GM13977 (cell line): ENCODE measurements around the gene INPP4A.

Experiments
- DNase-seq: peaks from one replicate; pipeline ENCODE4 v3.0.0; 2012; ENCODE audit warnings: low spot score
- in situ Hi-C: fragments of 300-500 bp; cut with MboI; formaldehyde crosslinking; loops from one replicate; pipeline ENCODE4 v1.12.0; 2022; ENCODE audit warnings: low sequenced_read_pairs, low pct_unique_long_range_greater_than_20kb, mixed read lengths, inconsistent platforms; ENCODE audit not compliant: unreplicated experiment
- TF ChIP-seq, protein P1 (sequence below): IDR thresholded peaks from 2 replicates; pipeline ENCODE4 v1.5.1; 2012; ENCODE audit warnings: mild to moderate bottlenecking, control low read depth; ENCODE audit not compliant: insufficient read depth; ENCODE audit errors: extremely low read depth, missing control alignments

The INPP4A gene

DNA sequence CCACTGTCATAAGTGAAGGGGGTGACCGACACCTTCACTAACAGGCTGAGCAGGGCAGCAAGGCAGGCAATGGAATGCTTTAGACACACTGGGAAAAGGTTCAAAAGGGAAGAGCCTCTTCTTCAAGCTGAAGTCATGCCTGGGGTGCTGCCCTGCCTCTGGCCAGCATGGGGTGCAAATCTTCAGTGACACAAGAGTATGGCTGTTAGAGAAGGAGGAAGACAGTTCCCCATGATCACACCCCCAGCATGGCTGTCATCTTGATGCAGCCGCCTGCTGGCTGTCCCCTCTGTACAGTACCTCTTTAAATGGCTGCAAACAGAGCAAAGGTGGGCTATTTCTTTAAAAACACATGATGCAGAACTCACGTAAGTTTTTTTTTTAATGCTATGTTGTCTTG, 71.9 kb downstream of the INPP4A start:
- DNase-seq: no peak
- TF ChIP-seq, protein P1, sequence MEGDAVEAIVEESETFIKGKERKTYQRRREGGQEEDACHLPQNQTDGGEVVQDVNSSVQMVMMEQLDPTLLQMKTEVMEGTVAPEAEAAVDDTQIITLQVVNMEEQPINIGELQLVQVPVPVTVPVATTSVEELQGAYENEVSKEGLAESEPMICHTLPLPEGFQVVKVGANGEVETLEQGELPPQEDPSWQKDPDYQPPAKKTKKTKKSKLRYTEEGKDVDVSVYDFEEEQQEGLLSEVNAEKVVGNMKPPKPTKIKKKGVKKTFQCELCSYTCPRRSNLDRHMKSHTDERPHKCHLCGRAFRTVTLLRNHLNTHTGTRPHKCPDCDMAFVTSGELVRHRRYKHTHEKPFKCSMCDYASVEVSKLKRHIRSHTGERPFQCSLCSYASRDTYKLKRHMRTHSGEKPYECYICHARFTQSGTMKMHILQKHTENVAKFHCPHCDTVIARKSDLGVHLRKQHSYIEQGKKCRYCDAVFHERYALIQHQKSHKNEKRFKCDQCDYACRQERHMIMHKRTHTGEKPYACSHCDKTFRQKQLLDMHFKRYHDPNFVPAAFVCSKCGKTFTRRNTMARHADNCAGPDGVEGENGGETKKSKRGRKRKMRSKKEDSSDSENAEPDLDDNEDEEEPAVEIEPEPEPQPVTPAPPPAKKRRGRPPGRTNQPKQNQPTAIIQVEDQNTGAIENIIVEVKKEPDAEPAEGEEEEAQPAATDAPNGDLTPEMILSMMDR: no peak
- in situ Hi-C loops: loop anchor here (10.0 kb wide), 1 partner anchor 102 kb away; no protein-coding TSS in a partner anchor

DNA sequence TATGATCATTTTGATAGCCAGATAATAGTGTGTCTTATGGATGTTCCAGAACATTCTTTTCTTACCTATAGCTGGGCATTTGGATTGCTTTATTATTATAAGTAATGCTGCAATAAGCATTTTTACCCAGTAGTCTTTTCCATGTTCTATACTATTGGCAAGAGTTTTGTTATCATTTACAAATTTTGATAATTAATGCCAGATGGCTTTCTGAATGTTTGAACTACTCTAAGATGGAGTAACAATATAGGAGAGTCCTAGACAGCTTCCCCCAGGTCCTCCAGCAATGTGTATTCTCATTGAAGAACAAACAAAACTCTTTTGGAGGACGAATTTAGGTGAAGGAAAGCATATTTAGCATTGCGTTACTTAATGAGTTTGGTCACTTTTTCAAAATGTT, 73.0 kb downstream of the INPP4A start:
- in situ Hi-C loops: loop anchor here (10.0 kb wide), 1 partner anchor 103 kb away; no protein-coding TSS in a partner anchor
- DNase-seq: no peak
- TF ChIP-seq, protein P1: no peak

DNA sequence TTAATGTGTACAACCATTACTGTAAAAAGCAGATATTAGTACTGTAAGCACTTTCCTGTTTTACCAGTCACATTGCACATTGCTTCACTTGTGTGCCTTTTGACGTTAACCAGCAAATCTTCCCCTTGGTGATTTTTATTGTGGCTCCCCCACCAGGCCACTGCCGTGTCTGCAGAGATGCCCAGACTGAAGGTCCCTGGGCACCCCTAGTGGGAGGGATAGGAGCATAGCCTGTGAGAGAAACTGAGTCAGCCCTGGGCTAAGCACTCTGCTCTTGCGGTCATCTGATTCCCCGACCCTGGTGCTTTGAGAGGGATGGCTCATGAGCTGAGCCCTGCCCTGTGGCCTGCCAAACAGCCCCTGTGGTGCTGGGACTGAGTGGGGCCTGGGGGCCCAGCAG, 73.4 kb downstream of the INPP4A start:
- peak; percentile 61 for DNase-seq
- in situ Hi-C loops: loop anchor here (10.0 kb wide), 1 partner anchor 103 kb away; no protein-coding TSS in a partner anchor
- TF ChIP-seq, protein P1: peak; percentile 65

DNA sequence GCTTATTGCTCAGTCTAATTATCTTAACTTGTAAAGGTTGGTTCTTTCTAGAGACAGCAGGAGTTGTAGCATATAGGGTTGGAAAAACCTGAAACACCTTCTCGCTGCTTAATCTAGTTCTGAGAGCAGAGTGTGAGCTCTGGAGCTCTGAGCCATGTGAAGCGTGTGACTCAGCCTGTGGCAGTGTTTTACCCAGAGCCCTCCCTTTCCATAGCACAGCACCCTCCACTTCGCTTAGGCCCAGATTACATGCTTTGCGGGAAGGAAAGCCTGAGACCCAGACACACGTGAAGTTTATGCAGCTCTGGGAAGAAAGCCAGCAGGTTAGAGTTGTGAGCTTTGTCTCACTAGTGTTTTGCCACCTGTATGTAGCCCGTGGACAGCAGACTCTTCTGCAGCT, 74.5 kb downstream of the INPP4A start:
- in situ Hi-C loops: loop anchor here (10.0 kb wide), 1 partner anchor 104 kb away; no protein-coding TSS in a partner anchor
- no peak for DNase-seq
- TF ChIP-seq, protein P1: no peak

DNA sequence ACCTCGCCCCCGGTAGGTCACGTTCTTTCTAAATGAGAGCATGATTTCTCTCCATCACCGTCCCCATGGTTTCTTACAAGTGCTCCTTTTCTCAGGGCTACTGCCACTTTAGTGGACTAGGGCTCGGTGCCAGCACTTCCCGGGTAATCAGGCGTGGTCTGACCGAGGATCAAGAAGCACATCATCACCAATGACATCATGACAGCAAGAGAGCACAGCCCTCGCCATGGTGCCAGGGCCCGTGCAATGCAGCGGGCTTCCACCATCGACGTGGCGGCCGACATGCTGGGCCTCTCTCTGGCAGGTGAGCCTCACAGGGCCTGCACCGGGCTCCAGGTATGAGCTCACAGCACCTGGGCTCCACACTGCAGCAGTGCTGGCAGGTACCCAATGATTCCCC, 75.2 kb downstream of the INPP4A start:
- DNase-seq: no peak
- in situ Hi-C loops: loop anchor here (10.0 kb wide), 1 partner anchor 105 kb away; no protein-coding TSS in a partner anchor

DNA sequence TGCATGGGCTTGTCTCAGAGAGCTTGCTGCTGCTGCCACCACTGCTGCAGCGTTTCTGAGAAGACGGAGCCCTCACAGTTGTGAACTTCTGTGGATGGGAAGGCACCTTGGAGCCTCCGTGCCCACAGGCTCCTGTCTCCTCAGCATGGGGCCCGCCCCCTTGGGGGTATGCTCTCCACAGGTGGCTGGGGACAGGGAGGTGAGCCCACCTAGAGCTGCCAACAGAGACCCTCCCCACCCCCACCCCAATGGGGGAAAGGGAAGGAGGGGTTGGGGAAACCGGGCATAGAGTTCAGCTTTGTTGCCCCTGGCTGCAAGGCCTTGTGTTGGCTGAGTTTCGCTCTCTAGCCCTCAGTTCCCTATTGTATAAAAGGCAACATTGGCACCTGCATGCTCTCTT, 76.1 kb downstream of the INPP4A start:
- TF ChIP-seq, protein P1: no peak
- DNase-seq: no peak
- in situ Hi-C loops: no loop called here

More for the DNA sequence above, 75.2 kb downstream of the INPP4A start:
- TF ChIP-seq, protein P1: no peak
